HUES6 (cell line): ENCODE data around the gene KSR2.
"Not testable (repeated sequence)": the region's sequence is repeated elsewhere in the genome, so short reads cannot be mapped to it uniquely, and the experiment has no call there.

Experiments used
- H3K27ac ChIP-seq: 2 replicates; pipeline ENCODE4 v1.7.0; 2013; ENCODE audit warnings: low read depth, mild to moderate bottlenecking, low read length, inconsistent platforms
- H3K27me3 ChIP-seq: 2 replicates; pipeline ENCODE4 v1.6.1; 2013; ENCODE audit warnings: low read length; ENCODE audit not compliant: control insufficient read depth, insufficient read depth
- H3K36me3 ChIP-seq: 2 replicates; pipeline ENCODE4 v1.6.1; 2013; ENCODE audit warnings: low read length; ENCODE audit not compliant: control insufficient read depth, insufficient read depth
- H3K4me1 ChIP-seq: 2 replicates; pipeline ENCODE4 v1.6.1; 2013; ENCODE audit warnings: low read length; ENCODE audit not compliant: control insufficient read depth, insufficient read depth
- H3K4me3 ChIP-seq: 2 replicates; pipeline ENCODE4 v1.5.1; 2013; ENCODE audit warnings: low read depth, low read length
- H3K9ac ChIP-seq: one replicate; pipeline ENCODE4 v1.6.1; 2013; ENCODE audit warnings: mild to moderate bottlenecking, low read length
- H3K9me3 ChIP-seq: 2 replicates; pipeline ENCODE4 v1.6.1; 2013; ENCODE audit warnings: low read depth, low read length; ENCODE audit not compliant: control insufficient read depth, insufficient read depth

The KSR2 gene

GRCh38 chr12:117968826-117969659 lies at the start of gene KSR2:
TSS of gene KSR2 (minus strand) at chr12:117968990. CDS start at chr12:117968255, 735 bp downstream.
- H3K27me3 ChIP-seq = peaks cover 50% of the 10 kb centered on the region
- peaks cover 9% of the 10 kb centered on the region; the same call in 1 of the 2 replicates for H3K9me3 ChIP-seq
- H3K36me3 ChIP-seq = no peaks in the 10 kb centered on the region
- 0 out of 2 replicates have a peak, but pooled peaks cover 3% of the 10 kb centered on the region for H3K4me1 ChIP-seq
- H3K27ac ChIP-seq = peak within 1 kb of the TSS; percentile 71; the same call in 1 of the 2 replicates
- H3K9ac ChIP-seq = peak within 1 kb of the TSS; percentile 73
- H3K4me3 ChIP-seq = peak within 1 kb of the TSS; percentile 88

DNA sequence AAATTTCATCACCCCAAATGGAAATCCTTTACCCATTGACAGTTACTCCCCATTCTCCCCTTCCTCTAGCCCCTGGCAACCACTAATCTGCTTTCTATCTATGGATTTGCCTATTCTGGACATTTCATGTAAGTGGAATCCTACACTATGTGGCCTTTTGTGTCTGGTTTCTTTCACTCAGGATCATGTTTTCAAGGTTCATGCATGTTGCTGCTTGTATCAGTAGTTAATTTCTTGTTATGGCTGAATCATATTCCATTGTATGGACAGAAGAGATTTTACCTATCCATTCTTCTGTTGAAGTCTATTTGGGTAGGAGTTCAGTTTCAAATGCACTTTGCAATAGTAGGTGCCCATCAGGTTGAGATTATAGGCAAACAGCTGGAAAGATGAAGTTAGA lies 49.1 kb upstream of the KSR2 start:
- Histone ChIP-seq H3K9me3 (no peaks in the 10 kb centered on the region), H3K9ac (no peak overlapping the region), H3K4me3 (peak overlapping the region; percentile 79; the same call in 1 of the 2 replicates), H3K36me3 (peaks cover 47% of the 10 kb centered on the region), H3K27ac (no peak overlapping the region), H3K27me3 (no peaks in the 10 kb centered on the region), H3K4me1 (peaks cover 11% of the 10 kb centered on the region)

DNA sequence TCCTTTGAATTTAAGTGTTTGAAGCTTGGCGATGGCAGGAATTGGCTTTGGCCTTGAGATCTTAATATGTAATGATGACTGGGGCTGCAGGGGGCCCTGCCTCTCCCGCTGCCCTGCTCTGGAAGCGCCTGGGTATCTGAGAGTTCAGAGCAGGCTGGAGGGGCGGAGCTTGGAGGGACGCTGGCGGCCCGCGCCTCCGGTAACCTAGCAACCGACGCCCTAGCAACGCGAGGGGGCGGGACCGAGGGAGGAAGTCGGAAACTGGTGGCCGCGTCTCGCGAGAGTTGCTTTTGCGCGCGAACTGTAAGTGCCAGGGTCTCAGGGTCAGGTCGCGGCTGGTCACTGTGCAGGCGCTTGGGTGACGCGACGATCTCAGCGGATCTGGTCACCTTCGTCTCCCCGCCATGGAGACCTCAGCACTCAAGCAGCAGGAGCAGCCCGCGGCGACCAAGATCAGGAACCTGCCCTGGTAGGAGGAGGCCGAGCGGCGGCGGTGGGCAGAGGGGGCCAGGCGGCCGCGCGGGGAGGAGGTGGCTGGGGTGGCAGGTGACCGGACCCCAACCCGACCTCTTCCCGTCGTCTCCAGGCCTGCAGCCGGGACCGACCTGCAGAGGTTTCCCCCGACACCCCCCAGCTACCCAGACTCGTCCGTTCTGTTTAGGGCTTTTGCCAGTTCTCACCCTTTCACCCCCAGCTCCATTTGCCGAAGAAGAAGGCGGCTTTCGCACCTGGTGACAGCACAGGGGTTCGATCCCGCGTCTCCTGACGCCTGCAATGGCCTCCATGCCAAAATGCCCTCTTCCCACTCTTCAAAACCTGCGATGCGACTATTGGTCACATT lies 47.9 kb upstream of the KSR2 start, which contains the start of gene RFC5:
Gene RFC5 (plus strand): TSS at position 280 of the 841 bp plus-strand sequence. CDS start 125 bp downstream, at position 405.
- peak within 1 kb of the TSS; percentile 79 for H3K4me3 ChIP-seq
- H3K27ac ChIP-seq = peak within 1 kb of the TSS; percentile 50; the same call in 1 of the 2 replicates
- H3K27me3 ChIP-seq = no peaks in the 10 kb centered on the region
- peaks cover 11% of the 10 kb centered on the region for H3K4me1 ChIP-seq
- H3K9me3 ChIP-seq = no peaks in the 10 kb centered on the region
- peak within 1 kb of the TSS; percentile 97 for H3K9ac ChIP-seq
- peaks cover 37% of the 10 kb centered on the region for H3K36me3 ChIP-seq

GRCh38 chr12:118015944-118016343 lies 47.2 kb upstream of the KSR2 start:
- H3K4me3 ChIP-seq = peak overlapping the region; percentile 79
- no peak overlapping the region for H3K9ac ChIP-seq

DNA sequence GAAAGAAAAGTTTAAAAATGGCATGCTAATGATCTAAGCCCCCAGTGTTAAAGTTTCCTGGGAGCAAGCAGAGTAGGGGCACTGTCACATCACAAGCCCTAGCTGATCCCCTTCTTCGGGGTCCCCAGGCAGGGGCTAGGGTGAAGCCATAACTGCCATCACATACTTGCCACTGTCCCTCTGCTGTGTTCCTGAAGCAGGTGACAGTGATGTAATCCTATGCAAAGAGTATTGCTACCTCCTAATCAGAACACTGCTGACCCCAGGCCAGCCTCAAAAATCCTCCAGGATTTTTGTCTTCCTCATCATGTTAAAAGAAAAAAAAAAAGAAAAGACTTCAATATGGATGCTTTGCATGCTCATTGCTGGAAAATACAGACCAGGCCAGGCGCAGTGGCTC lies 46.5 kb upstream of the KSR2 start:
- Histone ChIP-seq H3K9me3 (no peaks in the 10 kb centered on the region), H3K36me3 (peaks cover 23% of the 10 kb centered on the region), H3K27me3 (no peaks in the 10 kb centered on the region), H3K27ac (no peak overlapping the region), H3K4me1 (peaks cover 11% of the 10 kb centered on the region), H3K9ac (no peak overlapping the region), H3K4me3 (no peak overlapping the region)

More at GRCh38 chr12:118015944-118016343, 47.2 kb upstream of the KSR2 start:
- H3K27ac ChIP-seq = no peak overlapping the region
- no peaks in the 10 kb centered on the region for H3K27me3 ChIP-seq
- no peaks in the 10 kb centered on the region for H3K9me3 ChIP-seq
- H3K4me1 ChIP-seq = peaks cover 11% of the 10 kb centered on the region
- peaks cover 30% of the 10 kb centered on the region for H3K36me3 ChIP-seq

DNA sequence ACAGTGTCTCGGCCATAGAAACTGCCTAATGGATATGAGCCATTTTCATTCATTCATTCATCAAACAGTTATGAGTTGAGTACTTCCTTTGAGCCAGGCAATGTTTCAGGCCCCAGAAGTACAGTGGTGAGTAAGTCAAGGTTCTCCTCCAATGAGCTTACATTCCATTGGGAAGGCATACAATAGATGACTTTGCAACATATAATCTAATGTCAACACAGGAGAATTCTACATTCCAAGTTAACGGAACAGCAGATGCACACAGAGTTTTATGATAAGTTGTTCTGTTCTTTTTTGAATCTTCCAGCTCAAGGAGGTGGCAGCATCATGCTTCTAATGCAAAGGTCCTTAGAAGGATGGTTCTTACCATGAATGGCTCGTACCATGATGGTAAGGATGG lies 44.5 kb upstream of the KSR2 start:
- H3K9me3 ChIP-seq = no peaks in the 10 kb centered on the region
- H3K9ac ChIP-seq = no peak overlapping the region
- H3K4me1 ChIP-seq = peaks cover 11% of the 10 kb centered on the region
- no peaks in the 10 kb centered on the region for H3K27me3 ChIP-seq
- H3K27ac ChIP-seq = no peak overlapping the region
- H3K4me3 ChIP-seq = no peak overlapping the region
- peaks cover 7% of the 10 kb centered on the region; the same call in 1 of the 2 replicates for H3K36me3 ChIP-seq

DNA sequence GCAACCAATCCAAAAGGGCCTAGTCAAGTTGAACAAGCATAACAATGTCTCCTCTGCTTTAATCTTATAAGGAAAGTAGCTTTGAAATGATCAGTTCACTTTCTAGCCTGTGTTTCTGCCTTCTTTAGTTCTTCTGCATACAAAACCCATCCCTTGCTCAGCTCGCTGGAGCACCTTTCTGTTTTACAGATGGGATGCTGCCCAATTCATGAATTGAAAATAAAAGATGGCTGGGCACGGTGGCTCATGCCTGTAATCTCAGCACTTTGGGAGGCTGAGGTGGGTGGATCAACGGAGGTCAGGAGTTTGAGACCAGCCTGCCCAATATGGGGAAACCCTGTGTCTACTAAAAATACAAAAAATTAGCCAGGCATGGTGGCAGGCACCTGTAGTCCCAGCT lies 43.2 kb upstream of the KSR2 start:
- Histone ChIP-seq H3K4me1 (peaks cover 4% of the 10 kb centered on the region), H3K27me3 (no peaks in the 10 kb centered on the region), H3K36me3 (no peaks in the 10 kb centered on the region), H3K4me3 (no peak overlapping the region), H3K27ac (no peak overlapping the region), H3K9me3 (no peaks in the 10 kb centered on the region), H3K9ac (no peak overlapping the region)

GRCh38 chr12:118011377-118011776 lies 42.6 kb upstream of the KSR2 start:
- Histone ChIP-seq H3K36me3 (no peaks in the 10 kb centered on the region), H3K9me3 (no peaks in the 10 kb centered on the region), H3K4me3 (no peak overlapping the region), H3K27me3 (no peaks in the 10 kb centered on the region), H3K9ac (no peak overlapping the region), H3K27ac (no peak overlapping the region), H3K4me1 (peaks cover 4% of the 10 kb centered on the region)

GRCh38 chr12:118010903-118011302 lies 42.1 kb upstream of the KSR2 start:
- Histone ChIP-seq H3K9me3 (no peaks in the 10 kb centered on the region), H3K9ac (no peak overlapping the region), H3K27me3 (no peaks in the 10 kb centered on the region), H3K36me3 (no peaks in the 10 kb centered on the region), H3K4me3 (no peak overlapping the region), H3K4me1 (peaks cover 2% of the 10 kb centered on the region), H3K27ac (no peak overlapping the region)

- H3K9me3 ChIP-seq, H3K27ac ChIP-seq, H3K4me1 ChIP-seq, H3K4me3 ChIP-seq, H3K36me3 ChIP-seq, H3K9ac ChIP-seq, H3K27me3 ChIP-seq: not testable (repeated sequence)
Measured at GRCh38 chr12:117999806-118000205, 31.0 kb upstream of the KSR2 start.

- Histone ChIP-seq H3K4me1 (no peaks in the 10 kb centered on the region), H3K4me3 (no peak overlapping the region), H3K27me3 (no peaks in the 10 kb centered on the region), H3K9me3 (0 out of 2 replicates have a peak, but pooled peaks cover 3% of the 10 kb centered on the region), H3K9ac (no peak overlapping the region), H3K27ac (no peak overlapping the region), H3K36me3 (no peaks in the 10 kb centered on the region)
Measured at GRCh38 chr12:117998719-117999118, 29.9 kb upstream of the KSR2 start.
